COR-L47 (cell line): ENCODE results near the gene MINDY4.

Experiments used
- DNase-seq: peaks from one replicate; lab custom pipeline; 2025; lab: John Stamatoyannopoulos, UW

Gene MINDY4

DNA sequence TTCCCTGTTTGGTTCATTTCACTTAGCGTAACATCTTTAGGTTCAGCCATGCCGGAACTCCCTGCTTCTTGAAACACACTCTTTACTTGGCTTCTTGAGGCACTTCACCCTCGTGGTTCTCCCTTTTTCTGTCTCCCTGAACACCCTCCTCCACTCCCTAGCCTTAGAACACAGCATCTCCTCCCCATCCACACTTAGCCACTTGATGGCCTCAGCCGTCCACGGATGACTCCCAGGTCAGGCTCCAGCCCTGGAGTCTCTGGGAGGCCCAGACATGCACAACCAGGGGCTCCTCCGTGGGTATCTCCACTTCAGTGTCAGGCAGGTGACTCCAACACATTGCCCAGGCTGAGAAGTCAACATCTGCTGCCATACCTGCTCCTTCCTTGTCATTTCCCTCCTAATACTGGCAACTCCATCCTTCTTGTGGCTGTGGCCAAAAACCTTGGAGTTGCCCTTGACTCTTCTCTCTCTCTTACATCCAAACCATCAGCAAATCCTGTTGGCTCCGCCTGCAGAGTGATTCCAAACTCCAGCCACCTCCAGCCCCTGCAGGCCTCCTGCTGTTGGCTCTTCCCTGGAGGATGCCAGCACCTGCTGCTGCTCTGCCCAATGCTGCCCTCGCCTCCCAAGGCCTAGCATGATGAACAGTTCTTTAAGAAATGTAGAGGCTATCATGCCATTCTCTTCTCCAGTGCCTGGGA, 27.7 kb upstream of the MINDY4 start:
- no peak for DNase-seq

DNA sequence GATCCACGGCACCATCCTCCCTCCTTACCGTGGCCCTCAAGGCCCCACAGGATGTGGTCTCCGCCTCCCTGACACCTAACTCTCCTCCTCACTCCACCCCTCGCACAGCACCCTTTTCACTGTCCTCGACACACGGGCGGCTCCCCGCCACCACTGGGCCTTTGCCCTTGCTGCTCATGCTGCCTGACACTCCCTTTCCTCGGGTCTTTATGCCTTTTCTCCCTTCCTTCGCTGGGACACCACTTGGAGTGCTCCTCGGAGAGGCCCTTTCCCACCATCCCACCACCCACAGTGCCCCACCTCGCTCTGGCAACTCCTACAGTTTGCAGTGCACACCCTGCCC, 27.2 kb upstream of the MINDY4 start:
- no peak for DNase-seq

DNA sequence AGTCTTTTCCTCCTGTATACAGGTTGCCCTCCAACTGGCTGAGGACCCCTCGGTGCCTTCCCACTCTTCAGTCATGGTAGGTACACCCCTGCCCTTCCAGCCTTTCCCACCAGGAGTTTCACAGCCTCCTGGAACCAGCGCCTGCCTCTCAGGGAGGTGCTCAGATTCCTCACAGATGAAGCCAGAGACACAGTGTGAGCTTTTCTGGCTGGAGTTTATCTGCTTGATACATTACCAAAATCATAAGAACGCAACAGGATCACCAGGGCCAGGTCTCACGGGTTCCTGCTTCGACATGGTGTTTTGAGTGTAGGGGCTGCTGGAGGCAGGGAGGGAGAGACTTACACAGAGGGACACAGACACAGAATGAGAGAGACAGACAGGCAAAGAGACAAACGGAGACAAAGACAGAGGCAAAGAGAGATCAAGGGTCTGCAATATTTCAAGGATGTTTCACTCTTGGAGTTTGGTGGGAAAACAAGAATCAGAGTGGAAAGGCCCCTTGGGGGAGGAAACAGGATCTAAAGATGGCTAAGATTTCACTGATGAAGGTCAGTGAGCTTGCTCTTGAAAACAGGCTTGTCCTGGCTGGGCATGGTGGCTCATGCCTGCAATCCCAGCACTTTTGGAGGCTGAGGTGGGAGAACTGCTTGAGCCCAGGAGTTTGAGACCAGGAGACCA, 25.8 kb upstream of the MINDY4 start:
- no peak for DNase-seq

DNA sequence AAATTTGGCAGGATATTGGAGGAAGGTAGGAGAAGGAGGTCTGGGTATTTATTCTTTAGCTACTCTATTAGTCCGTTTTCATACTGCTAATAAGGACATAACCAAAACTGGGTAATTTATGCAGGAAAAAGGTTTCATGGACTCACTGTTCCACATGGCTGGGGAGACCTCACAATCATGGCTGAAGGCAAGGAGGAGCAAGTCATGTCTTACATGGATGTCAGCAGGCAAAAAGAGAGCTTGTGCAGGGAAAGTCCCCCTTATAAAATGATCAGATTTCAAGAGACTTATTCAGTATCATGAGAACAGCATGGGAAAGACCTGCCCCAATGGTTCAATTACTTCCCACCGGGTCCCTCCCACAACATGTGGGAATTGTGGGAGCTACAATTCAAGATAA, 21.2 kb upstream of the MINDY4 start:
- DNase-seq, result no peak

DNA sequence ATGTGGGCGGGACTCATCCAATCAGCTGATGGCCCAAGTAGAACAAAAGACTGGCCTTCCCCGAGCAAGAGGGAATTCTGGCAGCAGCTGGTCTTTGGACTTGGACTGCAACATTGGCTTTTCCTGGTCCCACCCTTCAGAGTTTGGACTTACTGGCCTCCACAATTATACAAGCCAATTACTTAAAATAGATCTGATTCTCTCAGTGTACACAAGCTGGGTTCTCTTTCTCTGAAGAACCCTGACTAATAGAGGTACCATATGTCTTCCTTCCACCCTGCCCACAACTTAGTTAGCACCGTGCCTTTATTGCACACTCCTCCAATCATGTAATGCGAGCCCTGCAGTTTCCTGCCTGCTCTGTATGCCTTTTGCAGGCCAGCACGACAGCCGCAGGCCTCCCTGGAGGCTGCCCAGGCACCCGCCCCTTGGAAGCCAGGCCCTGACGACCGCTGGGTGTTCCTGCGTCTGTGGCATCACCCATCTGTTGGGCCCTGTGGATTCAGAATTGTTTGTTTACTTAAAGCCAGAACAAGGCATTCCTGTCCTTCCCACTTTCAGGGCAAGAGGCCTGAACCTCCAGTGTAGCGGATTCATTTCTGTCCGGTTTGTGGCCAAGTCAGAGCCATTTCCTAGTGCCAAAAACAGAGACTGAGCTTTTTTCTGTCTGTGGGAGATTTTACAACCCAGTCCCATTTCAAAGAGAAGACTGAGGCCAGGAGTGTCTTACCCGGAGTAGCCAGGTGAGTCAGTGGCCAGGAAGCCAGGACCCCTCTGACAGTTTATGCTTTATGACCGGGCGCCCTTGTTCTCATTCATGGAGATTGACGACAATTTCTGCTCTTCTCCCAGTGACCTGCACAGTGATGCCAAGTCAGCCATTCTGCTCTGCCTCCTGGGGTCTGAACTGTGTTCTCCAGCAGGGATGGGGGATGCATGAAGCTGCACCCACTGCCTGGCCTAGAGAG, 20.2 kb upstream of the MINDY4 start:
- no peak for DNase-seq

DNA sequence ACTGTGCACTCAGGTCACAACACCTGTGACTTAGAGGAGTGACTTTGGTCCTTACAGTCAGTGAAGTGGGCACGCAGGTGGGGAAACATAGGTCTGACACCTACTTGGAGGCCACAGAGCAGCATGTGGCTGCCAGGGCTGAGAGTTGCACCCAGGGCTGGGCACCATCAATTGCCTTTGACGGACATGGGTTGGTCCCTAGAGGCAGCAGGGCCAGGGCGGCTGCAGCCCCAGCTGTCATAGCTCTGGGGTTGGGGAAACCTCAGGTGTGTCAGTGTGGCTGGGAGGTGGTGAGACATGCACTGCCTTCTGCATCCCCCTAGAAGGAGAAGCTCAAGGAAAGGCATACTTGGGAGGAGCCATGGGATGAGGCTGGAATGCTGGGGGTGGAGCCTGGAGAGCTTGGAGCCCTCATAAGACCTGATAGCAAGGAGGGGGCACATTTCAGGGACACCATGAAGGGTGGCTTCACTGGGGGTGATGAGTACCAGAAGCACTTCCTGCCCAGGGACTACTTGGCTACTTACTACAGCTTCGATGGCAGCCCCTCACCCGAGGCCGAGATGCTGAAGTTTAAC, 19.4 kb upstream of the MINDY4 start, which contains the start of gene INMT:
INMT (plus strand) TSS at position 440 of the 578 bp plus-strand sequence; CDS start at position 456, 16 bp downstream.
- DNase-seq, result no peak

DNA sequence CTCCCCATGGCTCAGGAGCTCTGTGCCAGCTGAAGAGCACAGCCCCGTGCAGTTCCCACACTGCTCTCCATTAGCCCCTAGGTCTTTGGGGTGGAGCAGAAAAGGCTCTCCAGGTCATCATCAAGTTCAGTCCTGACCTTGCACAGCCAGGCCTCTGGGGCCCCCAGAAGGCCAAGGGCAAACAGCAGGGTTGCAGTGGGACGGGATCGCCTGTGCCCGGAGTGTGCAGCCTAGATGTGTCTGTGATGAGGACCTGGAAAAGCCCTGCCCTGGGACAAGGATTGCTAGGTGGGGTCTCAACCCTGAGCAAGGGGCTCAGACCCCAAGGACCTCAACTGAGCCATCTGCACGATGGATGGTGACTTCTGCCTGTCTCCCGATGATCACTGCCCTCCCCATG, 18.7 kb upstream of the MINDY4 start:
- DNase-seq, result no peak

DNA sequence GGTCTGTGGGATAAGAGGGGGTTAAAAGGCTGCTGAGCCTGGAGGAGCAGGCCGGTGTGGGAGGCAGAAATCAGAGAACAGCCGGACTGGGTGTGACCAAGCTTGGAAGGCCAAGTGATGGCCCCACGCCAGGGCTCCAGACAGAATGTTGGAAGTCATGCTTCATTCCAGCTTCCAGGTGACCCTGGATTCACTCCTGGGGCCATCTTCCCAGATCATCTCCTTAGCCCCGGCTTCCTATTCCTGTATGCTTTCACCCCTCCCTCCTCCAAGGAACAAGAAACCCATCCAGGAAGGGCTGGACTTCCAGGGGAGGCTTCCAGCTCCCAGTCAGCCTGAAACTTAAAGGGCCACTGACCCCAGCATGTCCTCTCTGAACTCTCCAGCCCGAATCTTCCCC, 18.2 kb upstream of the MINDY4 start:
- DNase-seq, result no peak

DNA sequence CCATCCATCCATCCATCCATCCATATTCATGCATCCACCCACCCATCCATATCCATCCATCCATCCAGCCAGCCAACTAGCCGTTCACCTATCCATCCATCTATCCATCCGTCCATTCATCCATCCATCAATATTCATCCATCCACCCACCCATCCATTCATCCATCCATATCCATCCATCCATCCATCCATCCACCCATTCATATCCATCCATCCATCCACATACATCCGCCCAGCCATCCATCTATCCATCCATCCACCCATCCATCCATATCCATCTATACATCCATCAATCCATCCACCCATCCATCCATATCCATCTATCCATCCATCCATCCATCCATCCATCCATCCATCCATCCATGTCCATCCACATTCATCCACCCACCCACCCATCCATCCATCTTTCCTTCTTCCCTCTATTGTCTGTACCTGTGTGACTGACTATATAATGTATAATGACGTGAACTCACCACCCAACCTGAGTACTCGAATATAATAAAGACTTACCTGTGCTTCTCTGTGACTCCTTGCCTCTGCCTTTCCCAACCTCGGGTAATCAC, 16.8 kb upstream of the MINDY4 start:
- DNase-seq, result no peak

DNA sequence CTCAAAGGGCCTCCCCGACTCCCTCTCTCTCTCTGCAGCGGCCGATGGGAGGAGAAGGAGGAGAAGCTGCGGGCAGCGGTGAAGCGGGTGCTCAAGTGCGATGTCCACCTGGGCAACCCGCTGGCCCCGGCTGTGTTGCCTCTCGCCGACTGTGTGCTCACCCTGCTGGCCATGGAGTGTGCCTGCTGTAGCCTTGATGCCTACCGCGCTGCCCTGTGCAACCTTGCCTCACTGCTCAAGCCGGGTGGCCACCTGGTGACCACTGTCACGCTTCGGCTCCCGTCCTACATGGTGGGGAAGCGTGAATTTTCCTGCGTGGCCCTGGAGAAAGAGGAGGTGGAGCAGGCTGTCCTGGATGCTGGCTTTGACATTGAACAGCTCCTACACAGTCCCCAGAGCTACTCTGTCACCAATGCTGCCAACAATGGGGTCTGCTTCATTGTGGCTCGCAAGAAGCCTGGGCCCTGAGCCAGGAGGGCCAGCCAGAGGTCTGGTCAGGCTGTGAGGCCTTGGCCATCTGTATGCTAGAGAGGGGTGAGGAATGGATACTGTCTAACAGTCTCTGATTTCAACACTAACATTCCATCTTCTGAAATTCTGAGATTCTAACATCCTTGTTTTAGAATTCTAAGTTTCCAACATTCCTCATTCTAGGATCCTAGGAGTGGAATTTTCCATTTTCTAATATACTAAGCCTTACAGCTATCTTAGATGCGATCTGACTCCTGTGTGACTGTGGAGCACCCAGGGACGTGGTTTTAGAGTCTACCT, 15.6 kb upstream of the MINDY4 start:
- no peak for DNase-seq

DNA sequence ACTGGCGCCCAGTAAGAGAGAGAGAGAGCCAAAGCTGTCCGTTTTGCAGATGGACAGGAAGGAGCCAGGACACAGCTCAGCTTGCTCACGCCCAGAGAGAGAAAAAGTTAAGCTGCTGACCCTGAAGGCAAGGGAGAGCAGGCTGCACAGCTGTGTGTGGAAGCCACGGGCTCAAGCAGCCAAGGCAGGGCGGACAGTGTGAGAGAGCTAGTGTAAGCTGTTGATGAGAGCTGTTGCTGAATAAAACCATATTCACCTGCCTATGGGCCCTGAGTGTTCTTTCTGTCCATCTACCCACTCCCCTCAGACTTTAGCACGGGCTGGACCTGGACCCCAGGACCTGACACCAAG, 13.9 kb upstream of the MINDY4 start:
- DNase-seq, result no peak

DNA sequence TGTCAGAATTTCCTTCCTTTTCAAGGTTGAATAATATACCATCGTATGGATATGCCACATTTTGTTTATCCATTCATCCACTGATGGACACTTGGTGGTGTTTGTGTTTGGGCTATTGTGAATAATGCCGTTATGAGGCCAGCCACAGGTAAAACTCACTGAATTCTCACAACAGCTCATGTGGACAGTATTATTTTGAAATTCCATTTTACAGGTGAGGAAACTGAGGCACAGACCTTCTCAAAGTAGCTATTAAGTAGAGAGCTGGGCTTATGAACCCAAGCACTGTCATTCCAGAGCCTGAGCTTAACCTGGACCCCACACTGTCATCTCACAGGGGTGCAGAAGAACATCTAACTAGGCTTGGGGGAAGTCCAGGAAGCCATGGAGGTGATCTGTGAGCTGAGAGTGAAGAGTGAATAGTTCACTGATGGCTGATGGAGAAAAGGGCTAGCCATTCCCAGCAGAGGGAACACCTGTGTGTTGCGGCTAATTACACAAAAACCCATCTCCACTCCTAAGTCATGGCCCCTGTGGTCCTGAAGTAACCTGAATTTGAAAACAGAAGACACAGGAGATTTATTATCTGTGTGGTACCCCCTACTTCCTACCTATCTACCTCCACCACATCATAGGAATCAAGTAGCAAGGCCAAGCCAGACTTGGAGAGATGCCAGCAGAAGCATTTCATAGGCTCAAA, 10.6 kb upstream of the MINDY4 start:
- no peak for DNase-seq

DNA sequence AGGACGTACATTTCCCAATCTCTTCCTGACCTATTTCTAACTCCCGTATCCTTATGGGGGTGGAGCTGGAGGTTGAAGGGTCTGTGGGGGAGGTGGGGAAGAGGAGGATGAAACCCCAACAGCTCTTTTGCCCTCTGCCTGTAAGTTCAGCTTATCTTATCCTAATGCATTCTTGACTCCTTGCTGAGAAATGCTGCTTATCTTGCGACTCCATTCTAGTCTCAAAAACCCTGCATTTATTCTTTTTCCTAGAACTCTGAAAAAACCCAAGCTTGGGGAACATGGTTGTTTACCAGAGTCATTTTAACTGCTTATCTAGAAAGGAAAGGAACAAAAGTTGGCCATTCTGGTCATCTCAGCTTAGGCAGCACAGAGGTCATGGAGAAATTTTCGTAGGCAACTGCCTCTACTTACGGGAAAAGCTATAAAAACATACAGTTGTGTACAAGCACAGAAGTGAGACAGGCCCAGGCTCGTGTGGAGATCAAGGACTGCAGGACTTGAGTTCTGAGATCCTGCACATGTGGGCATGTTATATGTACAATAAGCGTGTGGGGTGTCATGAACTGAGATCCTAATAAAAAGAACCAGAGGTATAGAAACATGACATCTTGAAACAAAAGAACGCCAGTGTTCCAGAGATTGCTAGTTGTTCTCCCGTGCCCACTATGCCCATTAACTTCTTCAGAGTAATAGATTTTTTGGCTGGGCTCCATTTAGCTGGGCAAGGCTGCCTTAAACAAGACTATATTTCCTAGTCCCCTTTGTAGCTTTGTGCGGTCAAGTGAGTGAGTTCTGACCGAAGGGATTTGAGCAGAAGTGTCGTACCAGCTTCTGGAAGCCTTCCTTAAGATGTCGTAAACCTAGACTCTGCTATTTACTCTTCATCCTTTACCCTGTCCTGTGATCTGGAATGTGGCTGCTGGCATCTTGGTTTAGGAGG, 9.7 kb upstream of the MINDY4 start:
- no peak for DNase-seq

DNA sequence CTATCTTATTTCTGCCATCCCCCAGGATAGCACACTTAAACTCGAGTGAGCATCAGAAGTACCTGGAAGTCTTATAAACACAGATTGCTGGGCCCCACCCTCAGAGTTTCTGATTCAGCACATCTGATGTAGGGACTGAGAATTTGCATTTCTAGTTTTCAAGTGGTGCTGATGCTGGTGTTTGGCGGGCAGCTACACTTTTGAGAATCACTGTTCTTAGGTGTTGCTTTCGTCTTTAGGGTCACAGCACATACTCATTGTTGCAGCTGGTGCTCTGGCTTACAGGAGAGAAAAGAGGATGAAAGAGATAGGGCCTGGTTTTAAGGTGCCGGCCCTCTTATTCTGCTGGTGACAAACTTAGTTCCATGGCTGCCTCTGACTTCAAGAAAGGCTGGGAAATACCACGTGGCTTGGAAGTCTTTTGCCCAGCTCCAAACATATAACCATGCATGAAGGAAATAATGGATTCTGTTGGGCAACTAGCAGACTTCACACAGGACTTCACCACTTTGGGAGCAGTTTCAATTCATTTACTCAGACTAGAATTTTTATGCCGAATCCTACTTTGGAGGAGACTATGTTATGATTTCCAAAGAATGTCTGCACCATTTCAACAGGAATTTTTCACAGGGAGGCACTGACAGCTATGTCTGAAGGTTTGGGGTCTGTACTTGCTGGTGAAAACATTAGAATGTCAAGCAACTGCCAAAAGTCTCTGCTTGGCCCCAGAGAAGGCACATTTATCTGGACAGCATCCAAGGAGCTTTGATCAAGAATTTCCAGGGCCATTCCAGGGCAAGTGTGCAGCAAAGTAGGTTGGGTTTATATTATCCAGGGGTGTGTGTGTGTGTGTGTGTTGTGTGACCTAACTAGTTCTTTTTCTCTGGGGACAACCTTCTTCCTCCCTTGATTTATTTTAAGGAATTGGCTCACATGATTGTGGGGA, 6.9 kb upstream of the MINDY4 start:
- no peak for DNase-seq

DNA sequence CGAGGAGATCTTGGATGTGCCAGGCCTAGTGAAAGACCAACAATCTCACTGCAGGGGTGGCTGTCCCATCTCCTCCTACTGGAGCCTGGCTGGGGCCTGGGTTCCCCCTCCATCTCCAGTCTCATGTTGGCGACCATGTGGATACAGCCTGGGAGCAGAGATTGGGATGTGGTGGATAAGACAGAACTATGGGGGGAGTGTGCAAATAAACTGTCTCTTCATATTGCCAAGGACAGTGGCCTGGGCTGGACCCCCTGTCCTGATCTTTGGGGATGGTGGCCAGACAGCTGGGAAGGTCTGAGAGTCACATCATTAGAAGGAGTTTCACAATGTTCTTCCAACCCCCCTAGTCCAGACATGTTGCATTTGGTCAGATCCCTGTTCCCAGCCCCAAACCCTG, 5.8 kb upstream of the MINDY4 start:
- DNase-seq, result no peak

DNA sequence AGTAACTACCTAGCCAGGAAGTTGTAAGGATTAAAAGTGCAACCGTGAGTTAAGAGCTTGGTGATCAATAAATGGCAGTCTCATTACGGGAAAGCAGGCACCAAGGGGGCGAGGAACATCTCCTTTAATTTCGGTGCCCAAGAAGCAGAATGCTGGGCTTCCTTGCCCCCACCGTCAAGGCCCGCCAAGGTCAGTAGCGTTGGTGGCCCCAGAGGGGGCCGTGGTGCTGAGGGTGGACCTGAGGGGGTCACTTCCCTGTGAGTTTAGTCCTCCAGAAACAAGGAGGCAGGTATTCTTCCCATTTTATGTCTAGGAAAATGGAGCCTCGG, 408 bp upstream of the MINDY4 start:
- DNase-seq, result no peak

DNA sequence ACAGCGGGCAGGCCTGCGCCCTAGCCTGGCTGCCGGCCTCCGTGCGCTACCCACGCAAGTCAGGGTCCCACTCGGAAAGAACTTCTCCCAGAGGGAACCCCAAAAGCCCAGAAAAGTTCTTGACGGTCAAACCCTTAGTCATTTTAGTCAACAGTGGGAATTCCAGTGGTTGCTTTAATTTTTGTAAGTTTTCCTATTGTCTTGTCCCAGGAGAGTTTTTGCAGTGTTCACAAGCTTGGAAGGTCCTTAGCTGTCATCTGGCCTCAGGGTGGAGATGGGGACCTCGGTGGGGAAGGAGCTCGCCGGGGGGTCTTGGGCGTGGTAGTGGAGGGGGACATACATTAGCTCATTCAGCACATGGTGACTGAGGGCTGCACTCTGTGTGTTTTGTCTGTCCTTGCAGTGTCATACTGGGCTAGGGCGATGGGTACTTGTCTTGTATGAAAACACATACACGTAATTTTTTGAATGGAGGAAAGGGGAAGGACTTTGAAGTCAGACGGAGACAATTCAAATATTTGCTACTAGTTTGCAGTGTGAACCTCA, 736 bp downstream of the MINDY4 start:
- DNase-seq, result no peak

DNA sequence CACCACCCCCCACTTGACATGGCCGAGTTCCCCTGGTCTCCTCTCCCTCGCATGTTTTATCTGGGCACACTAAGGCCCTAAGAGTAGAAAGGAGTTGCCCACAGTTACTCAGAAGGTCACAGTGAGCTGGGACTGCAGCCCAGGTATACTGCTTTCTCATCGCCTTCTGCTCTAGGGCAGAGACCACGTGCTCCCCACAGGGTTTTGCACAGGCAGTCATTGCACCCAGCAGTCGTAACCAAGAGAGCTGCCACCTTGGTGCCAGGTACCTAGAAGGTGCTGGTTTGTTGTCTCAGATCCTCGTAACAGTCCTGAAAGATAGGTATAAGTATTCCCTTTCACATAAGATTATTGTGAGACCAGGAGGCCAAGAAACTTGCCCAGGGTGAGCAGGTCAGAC, 1.8 kb downstream of the MINDY4 start:
- no peak for DNase-seq
